ENCODE data around the gene SLC35G2.

- no peak for TF ChIP-seq CTCF (conservative IDR thresholded peaks at IDR 0.05)
- TF ChIP-seq ZFX (IDR thresholded peaks at IDR 0.05) = no peak
Measured at GRCh38 chr3:136904746-136905145, 85.8 kb downstream of the SLC35G2 start.

Measured in C4-2B (cell line).